Germinal center (tissue), 1 donor: Measurements from ENCODE around the gene C4BPB.

Source experiments
- DNase-seq: peaks from one replicate; pipeline ENCODE4 v3.0.0; 2012; ENCODE audit warnings: mixed read lengths, low spot score

Gene C4BPB

DNA sequence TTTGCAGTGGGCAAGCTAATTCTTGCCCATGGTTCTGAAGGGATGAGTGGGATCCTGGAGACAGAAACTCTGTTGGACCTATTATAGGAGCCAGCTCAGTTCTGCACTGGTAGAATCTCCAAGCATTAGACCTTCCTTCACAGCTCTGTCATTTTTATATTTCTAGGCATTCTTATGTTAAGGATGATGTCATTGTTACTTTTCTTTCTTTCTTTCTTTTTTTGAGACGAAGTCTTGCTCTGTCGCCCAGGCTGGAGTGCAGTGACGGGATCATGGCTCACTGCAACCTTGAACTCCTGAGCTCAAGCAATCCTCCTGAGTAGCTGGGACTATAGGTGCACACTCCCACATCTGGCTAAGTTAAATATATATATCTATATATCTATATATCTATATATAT lies 28.1 kb upstream of the C4BPB start:
- no peak for DNase-seq

DNA sequence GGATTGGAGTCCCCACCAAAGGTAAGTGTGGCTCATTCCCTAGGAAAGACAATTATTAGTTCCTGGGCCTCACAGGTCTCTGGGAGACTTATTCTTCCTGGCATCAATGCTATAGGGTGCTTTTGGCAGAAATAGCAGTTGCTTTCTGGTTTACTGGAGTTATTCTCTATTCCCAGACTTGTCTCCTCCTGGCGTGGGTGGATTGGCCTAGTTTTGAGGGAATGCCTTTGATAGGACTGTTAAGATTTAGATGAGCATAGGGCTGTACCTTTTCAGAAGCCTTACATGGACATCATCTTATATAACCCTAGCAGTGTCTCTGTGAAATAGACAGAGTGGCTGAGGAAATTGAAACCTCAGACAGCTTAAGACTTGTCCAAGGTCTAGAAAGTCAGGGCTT lies 26.6 kb upstream of the C4BPB start:
- no peak for DNase-seq

DNA sequence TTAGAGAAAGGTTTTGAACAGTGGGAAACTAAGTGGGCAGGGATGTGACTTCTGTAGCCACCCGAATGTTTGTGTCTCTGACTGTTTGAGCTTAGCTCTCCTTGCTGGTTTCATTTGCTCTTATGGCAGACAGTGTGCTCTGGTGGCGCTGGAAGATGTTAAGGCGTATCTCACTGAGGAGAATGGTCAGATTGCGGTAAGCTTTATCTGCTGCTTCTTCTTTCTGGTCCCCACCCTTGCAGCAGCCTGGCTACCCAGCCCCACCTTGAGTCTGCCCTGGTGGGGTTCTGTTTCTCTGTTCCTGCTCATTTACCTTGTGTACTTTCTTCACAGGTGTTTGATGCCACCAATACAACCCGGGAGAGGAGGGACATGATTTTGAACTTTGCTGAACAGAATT lies 25.6 kb upstream of the C4BPB start:
- DNase-seq, result no peak

DNA sequence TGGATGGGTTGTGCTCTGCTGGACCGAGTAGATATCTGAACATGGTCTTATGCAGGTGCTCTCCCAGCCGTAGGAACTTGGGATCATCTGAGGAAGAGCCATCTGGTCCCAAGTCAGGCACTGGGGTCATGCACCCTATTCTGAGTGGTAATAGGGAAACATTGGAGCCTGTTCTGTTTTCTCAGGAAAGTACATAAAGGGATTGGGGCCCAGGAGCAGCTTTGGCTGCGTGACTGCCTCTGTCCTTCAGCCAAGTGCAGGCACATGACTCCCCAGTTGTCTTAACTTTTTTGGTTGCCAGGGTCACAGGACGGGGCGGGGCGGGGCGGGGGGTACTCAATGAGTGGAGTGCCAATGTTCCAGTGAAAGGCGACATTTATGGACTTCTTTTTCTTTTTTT lies 24.1 kb upstream of the C4BPB start:
- DNase-seq, result no peak

DNA sequence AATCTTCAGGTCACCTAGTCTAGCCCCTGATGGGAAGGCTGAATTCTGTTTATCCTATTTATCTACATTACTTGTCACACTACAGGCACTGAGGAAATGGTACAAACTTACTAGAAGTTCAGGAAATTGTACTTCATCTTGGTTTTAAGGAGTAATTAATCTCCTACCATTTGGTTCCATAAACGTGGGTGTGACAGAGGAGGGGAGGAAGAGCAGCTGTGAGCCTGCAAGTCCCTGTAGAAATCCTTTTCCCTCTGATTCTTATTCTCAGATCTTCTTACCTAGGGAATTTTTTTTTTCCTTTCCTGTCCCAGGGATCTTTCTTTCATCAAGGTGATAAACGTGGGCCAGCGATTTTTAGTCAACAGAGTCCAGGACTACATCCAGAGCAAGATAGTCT lies 21.5 kb upstream of the C4BPB start:
- no peak for DNase-seq

DNA sequence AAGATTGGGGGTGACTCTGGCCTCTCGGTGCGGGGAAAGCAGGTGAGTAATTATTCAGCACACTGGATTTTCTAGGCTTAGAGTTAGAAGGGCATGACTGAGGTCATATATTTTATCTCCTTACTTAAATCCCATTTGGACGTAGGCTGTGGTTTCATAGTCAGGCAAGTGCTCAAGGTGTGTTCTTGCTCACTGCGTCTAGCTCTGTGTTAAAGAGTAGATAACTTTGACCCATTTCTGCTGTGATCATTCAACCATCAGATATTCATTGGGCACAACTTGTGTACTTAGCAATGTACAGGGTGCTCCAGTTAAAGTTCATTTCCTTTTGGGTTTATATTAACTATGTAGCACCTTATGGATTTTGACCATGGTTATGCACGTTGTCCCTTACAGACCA lies 21.0 kb upstream of the C4BPB start:
- no peak for DNase-seq

DNA sequence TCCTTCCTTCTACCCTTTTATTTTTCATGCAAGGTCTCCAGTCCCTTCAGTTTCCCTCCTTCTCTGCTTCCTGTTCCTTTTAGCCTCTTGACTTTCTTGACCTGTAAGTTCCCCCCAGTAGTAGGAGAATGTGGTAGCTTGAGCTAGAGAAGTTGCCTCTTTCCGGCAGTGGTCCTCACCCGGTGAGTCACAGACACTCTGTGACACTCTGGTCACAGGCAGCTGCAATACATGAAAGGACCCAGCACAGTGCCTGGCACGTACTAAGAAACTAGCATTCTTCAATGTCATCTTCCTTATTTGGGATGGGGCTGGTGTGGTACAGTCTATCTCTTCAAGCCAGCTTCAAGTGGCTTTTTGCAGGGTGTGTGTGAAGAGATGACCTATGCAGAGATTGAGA lies 19.6 kb upstream of the C4BPB start:
- DNase-seq, result no peak

DNA sequence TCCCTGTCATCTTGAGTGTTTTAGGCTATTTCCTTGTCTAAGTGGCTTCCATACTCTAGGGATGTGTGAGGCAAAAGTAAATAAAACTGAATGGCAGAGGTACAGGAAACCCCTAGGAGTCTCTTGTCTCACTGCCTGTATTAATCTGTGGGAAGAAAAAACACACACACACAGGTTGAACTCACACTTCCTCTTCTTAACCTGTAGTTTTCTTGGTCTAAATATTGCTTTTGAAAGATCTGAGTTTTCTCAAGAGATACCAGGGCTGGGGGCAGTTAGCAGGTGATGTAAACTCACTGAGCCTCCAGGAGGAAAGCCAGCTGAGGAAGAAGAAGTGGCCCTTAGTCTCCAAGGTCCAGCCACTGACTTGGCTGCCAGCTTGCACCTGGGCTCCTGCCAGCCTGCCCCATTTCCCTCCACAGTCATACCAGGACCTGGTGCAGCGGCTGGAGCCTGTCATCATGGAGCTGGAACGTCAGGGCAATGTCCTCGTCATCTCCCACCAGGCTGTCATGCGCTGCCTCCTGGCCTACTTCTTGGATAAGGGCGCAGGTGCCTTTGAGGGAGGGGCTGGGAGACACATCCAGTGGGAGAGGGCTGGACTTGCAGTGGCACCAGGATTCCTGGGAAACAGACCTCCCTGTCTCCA lies 18.7 kb upstream of the C4BPB start:
- DNase-seq, result no peak

DNA sequence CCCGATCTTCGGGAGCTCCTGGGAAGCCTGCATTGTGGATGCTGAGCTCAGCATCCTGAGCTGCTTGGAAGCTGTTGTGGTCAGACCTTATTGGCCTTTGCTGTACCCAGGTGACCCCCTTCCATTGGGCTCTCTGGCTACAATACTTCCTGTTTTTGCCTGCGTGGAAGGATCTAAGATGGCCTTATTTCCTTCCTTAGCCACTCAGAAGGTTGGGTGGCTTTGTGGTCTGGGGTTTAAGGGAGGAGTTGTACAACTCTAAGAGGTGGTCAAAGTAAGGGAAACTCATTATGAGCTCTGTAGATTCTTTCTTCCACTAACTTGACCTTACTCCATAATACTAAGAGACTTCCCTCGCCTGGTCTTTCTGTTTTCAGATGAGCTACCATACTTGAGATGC lies 17.8 kb upstream of the C4BPB start:
- DNase-seq, result no peak

DNA sequence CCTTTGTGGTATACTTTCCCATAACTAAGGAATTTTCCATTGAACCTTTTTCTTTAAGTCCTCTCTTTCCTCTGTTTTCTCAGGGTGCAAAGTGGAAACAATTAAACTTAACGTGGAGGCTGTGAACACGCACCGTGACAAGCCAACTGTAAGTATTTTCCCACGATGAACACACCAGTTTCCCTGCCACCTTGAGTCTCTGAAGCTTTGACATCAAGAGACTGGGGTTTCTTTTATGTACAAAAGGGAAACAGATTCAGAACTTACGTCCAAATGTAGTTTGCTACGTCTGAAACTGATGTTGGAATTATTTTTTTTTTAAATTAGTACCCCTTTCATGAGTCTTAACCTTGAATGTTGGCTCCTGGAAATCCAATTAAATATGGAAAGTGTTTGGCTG lies 17.2 kb upstream of the C4BPB start:
- no peak for DNase-seq

DNA sequence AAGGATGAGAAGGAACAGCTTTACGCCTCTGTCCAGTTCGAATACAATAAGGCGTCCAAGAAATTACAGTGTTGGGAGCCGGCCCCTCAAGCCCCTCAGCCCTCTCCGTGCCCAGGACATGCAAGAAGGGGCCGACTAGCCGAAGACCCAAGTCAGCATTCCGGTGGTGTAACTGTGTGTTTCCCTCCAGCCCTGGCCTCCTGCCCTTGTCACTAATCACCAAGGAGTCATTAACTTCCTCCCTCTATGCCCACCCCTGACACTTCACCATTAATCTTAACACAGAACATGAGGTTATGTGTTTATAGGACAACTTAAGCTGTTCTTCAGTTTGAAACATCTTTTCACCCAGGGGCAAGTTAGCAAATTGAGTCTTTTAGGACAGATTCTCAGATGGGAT lies 16.4 kb upstream of the C4BPB start:
- DNase-seq, result no peak

DNA sequence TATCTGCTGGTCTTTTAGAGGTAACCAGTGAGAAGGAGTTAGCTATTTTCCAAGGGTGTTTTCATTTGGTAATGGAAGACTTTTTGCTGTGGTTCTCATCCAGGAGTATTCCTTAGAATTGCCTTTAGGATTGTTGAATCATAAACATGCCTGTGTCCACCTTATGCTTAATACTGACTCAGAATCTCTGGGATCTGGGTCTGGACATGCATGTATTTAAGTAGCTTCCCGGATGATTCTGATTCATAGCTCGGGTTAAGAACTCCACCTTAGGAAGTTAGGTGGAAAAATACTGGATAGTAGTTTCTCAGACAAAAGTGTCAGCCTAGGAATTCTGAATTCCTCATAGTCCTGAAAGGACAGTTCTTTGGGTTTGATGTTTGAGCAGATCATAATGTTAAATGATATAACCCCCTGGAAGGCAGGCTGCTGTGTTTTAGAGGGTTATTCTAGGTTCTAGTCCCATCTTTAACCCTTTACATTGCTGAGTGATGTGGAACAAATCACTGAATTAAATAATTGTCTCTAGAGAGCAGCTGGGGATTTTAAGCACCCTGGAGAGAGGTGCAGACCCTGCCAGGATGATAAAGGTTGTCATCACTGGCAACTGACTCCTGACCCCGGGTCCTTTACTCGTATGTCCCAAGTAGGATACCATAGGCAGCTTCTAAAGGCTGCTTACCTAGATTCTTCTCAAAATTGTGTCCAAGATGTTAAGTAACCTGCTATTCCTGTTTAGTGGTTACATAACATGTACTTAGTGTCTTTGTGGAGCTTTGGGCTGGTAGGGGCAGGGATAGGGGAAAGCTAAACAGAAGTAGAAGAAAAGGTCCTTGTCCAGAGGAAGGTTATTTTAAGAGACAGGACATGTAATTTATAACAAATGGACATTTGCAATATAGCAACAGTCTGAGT lies 14.5 kb upstream of the C4BPB start:
- DNase-seq, result no peak

DNA sequence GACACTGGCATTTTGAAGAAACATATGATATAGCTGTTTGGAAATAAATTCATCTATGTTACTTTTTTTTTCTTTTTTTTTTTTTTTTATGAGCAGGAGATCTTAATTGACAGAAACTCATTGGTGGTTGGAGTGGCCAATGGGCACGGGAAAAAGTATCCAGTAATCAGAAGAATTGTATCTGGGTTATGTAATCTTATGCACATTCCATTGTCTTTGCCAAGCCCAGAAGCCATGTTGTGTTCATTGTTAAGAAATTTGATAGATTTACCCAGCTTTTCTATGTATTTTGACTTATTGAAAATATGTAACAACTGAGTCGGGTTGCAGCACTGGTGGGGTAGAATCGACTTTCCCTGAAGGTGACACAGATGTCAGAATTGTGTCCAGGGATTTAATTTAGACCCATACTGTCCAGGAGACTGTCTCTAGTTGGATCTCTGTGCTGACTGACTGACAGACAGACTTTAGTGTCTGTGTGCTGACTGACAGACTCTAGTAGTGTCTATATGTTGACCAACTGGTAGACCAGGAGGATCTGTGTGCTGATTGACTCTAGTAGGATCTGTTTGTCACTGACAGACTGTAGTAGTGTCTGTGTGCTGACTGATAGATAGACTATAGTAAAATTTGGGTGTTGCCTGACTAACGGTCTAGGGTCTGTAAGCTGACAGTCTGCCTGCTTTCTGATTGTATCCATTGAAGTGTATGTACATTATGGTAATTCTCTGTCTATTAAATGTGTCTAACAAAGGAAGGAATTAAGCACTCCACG lies 12.3 kb upstream of the C4BPB start:
- no peak for DNase-seq

DNA sequence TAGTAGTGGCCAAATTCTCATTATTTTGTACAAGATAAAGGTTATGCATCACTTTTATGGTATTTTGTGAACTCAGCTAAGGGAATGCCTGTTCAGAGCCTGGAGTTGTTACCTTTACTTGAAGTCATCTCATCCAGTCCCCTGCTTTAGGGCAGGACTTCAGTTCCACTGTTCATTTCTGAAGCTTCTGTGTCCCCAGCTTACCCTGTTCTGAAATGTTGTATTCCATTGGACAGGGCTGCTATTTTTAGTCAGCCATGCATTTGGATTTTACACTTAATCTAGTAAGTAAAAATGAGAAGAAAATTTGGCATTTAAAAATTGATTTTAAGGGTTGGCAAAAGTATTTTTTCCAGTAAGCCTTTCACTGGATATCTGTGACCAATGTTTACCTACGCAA lies 11.6 kb upstream of the C4BPB start:
- no peak for DNase-seq

DNA sequence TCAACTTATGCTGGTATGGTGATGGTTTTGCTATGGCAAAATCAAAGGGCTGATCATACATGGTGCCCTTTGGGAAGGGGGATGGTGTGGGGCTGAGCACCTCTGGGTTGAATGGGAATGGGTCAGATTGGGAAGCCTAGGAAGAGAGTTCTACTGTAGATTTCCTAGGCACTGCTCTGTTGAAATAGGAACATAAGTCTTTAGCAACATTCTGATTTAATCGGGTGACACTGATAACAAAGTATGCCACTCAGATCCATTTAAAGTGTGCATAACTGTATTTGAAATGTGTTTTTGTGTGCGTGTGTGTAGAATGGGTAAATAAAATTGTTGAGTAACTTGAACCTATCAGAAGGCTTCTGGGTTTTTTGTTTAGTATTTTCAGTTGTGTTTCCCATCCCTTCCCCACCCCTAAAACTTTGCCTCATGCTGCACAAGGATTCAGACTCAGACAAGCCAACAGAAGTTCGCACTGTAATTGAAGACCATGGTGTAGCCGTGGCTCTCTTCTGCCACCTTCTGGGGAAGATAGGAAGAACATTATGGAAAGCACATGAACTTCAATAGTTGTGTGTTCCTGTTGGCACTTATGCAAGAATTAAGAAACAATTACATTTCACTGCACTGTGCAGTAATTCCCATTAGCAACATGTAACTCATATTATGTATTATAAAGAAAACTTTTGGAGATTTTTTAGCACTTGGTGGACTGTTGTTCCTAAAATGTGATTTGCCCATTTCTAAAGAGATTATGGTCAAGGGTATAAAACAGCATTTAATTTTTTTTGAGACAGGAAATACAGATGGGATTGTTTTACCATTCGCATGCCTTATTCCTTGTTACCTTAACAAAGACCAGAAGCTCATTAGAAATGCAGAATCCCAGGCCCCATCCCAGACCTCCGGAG lies 10.9 kb upstream of the C4BPB start:
- peak; percentile 63 for DNase-seq

DNA sequence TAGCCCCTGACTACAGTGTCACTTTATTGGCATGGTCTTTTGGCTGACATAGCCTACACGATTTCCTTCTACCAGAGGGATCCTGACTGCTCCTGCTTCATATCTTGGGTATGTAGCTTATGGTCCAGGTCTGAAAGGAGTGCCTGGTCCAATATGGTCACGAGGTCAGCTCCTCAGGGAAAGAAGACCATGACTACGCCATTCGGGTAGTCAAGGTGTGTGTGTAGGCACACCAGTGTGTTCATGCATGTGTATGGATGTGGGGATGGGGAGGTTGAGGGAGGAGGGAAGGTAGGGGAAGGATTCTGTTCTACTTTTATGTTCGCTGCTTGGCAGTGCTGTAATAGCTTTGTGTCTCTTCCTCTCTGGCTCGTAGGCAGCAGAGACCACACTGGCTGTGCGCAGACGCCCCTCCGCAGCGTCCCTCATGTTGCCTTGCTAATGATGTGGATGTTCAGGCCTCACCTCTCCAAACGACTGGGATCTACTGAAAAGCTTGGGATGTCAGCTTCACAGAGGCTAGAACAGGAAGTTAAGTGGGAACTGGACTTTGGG lies 10.0 kb upstream of the C4BPB start:
- DNase-seq, result no peak

DNA sequence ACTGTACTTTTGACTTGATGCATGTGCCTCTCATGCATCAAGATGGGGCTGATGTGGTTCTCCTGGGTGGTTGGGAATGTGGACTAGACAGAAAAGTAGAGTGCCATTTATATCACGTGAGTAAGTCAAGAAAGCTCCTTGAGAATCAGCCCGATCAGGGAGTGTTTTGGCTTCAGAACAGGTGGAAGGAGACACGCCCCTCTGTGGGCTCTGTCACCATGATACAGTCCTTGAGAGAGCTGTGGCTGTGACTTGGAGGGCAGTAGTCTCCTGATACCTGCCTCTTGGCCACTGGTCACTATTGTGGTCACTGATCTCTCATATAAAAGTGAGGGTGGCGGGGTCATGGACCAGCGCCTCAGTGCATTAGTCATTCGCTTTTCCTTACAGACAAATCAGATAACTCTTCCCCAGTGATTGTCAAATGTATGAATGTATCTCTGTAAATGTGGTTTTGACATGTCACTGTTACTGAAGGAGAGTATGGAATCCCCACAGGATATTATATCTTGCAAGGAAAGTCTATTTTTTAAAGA lies 8.9 kb upstream of the C4BPB start:
- DNase-seq, result no peak

DNA sequence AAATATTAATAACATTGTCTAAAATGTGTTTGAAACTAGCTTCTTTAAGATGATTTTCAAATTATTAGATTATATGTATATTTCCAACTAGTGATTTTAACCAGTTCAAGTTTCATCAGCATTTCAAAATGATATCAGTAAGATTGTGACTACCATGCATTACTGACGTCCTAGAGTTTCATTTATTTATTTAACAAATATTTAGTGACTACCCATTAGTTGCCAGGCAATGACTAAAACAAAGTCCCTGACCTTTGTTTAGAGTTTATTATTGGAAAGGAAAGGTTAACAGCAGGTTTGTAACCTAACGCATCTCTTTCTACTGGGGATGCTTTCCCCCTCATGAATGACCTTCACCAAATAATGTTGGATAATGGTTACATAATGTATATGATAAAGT lies 7.6 kb upstream of the C4BPB start:
- no peak for DNase-seq

DNA sequence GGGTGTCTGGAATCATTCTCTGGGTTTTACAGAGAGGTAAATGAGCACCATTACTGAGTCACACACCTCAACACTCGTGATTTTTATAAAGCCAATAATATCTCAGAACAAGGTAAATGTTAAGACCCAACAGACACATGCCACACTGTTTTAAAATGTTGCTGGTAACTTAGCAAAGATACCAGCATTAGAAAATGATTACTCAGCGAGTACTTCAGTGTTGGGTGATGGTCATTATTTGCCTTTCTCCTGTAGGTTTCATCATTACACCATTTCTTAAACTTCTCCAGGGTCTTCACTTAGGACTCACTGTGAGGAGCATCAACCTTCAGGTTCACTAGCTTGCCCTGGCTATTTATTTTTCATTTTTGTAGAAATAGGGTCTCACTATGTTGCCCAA lies 6.9 kb upstream of the C4BPB start:
- DNase-seq, result no peak

DNA sequence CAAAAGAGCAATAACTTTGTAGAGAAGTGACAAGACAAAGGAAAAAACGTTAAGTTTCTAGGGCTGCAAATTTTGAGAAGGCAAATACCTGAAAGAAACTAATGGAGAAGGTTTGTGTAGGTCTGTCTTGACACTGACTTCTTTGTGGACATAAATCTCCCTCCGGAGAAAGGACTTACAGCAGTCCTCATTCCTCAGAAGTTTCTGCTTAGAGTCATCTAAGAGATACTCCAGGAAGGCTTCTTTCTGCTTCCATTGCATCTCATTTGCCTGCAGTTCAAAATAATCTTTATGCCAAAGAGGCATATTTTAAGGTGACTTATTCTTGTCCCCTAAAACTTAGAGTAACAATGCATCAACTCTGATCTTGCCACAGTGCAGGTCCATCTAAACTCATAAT lies 4.4 kb upstream of the C4BPB start:
- no peak for DNase-seq

DNA sequence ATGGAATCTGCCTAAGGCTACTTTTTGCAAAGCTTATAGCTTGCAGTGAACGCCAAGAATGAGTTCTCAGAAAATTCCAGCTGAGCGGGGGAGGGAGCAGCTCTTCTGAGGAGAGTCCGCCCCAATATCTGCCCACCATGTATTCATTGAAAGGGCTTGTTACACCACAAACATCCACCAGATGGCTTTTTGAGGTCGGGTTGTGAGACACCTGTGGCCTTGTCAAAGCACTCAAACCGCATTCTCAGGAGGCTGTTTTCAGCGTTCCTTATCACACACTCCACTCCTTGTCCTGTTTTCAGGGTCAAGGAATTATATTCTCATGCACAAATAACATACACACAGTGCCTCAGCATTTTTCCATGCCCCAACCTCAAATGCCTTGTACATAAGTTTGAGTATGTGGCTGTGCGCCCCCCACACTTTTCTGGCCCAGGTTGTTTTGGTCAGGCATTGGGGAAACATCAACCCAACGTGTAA lies 3.9 kb upstream of the C4BPB start:
- DNase-seq, result peak; percentile 75
